Measurements from ENCODE around the gene ENPP3.
"Not testable (repeated sequence)": the region's sequence is repeated elsewhere in the genome, so short reads cannot be mapped to it uniquely, and the experiment has no call there.

Gene ENPP3

GRCh38 chr6:131687022-131687421 lies 49.9 kb downstream of the ENPP3 start:
- DNase-seq (ENCODE audit: low spot score) = no peak

GRCh38 chr6:131688286-131688685 lies 51.2 kb downstream of the ENPP3 start:
- DNase-seq (ENCODE audit: low spot score) = no peak

- DNase-seq (ENCODE audit: low spot score) = no peak
These were observed 54.9 kb downstream of the ENPP3 start for GRCh38 chr6:131692031-131692430.

DNA sequence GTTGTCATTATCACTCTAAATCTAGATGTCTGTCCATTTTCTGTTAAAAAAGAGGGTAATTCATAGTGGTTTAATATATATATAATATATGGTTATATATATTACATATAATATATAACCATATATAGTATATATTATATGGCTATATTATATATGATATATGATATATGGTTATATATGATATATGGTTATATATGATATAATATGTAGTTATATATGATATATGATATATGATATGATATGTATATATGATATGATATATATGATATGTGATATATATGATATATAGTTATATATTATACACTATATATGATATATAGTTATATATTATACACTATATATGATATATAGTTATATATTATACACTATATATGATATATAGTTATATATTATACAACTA lies 55.5 kb downstream of the ENPP3 start:
- no peak for DNase-seq (ENCODE audit: low spot score)

GRCh38 chr6:131693384-131693783 lies 56.3 kb downstream of the ENPP3 start:
- no peak for DNase-seq (ENCODE audit: low spot score)

GRCh38 chr6:131694832-131695426 lies 57.8 kb downstream of the ENPP3 start:
- peak; percentile 14 for DNase-seq (ENCODE audit: low spot score)

GRCh38 chr6:131696956-131697355 lies 59.9 kb downstream of the ENPP3 start:
- no peak for DNase-seq (ENCODE audit: low spot score)

- not testable (repeated sequence) for DNase-seq (ENCODE audit: low spot score)
These were observed 63.7 kb downstream of the ENPP3 start for GRCh38 chr6:131700851-131701250.

DNA sequence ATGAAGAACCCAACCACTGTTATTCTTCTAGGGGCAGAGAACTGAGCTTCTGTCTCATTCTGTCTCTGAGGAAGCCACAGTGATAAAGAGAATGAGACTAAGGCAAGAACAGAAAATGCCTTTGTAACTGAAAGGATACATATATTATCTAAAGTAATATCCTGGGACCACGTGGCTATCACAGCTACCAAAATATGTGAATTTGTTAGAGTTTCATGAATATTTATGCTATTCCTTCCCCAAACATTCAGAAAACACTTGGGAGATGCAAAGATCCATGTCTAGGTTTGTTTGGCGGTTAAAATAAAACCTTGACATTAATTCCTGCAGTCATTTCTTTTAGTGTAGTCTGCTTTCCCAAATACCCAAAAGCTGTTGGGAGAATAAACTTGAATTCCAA lies 66.8 kb downstream of the ENPP3 start:
- DNase-seq (ENCODE audit: low spot score) = not testable (repeated sequence)

DNA sequence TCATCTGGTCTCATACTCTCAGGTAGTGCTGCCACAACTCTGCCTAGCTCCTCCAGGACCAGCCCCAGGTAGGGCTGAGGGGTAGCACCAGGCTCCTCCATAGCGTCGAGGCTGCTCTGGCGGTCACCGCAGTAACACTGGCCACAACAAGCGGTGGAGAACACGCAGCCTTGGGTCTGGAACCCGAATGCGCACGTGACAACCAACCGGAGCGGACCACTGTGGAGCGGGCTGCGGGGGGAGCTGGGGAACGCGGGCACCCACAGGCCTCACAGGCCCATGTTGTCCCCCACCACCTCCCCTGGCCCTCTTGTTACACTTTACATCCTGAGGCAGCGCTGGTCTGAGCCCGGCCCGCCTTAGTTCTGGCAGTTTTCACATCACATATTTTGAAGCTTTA lies 73.8 kb downstream of the ENPP3 start, which contains the start of gene CTAGE9:
CTAGE9 (minus strand) TSS at position 101 of the 400 bp plus-strand sequence; CDS start at position 101, 0 bp downstream.
- not testable (repeated sequence) for DNase-seq (ENCODE audit: low spot score)

GRCh38 chr6:131715567-131715966 lies 78.5 kb downstream of the ENPP3 start:
- DNase-seq (ENCODE audit: low spot score) = not testable (repeated sequence)

GRCh38 chr6:131717836-131718542 lies 80.9 kb downstream of the ENPP3 start:
- DNase-seq (ENCODE audit: low spot score) = no peak

GRCh38 chr6:131721161-131721560 lies 84.1 kb downstream of the ENPP3 start:
- DNase-seq (ENCODE audit: low spot score) = no peak

GRCh38 chr6:131724114-131724513 lies 87.0 kb downstream of the ENPP3 start:
- no peak for DNase-seq (ENCODE audit: low spot score)

GRCh38 chr6:131727467-131727866 lies 90.4 kb downstream of the ENPP3 start:
- no peak for DNase-seq (ENCODE audit: low spot score)

DNA sequence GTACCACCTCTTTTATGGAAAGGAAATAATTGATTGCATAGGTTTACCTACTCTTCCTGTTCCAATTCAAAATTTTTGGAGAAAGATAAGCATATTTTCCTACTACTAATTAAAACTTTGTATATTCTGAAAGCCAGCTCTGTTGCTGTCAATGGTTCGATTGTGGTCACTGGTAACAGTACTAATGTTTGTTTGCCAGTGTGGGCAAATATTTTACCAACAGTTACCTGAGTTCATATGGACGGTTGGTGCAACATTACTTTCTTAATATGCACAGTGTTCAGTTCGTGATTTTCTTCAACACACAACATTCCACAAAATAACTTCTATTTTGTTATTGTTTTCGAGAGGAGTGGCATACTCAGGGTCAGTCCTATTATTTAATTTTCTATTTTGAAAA lies 90.8 kb downstream of the ENPP3 start:
- DNase-seq (ENCODE audit: low spot score) = no peak

GRCh38 chr6:131728296-131728939 lies 91.3 kb downstream of the ENPP3 start:
- DNase-seq (ENCODE audit: low spot score) = no peak

- DNase-seq (ENCODE audit: low spot score) = no peak
These were observed 92.4 kb downstream of the ENPP3 start for GRCh38 chr6:131729550-131729949.

GRCh38 chr6:131730264-131730663 lies 93.2 kb downstream of the ENPP3 start:
- DNase-seq (ENCODE audit: low spot score) = no peak

DNA sequence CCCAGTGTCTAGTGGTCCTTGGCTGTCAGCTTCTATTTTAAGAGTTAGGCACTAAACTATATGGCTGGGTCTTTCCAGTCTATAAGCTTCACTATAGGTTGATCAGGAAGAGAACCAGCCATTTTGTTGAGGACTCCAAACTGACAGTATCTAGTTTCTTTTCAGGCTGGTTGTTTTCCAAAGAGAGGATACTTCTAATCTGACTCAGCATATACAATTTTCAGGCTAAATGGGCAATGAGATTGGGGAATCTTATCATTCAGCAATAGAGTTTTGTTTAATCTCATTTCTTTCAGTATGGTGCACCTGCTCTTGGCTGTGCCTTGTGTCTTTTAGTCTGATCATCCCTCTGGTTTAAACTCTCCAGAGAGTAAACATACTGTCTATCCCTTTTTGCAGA lies 94.1 kb downstream of the ENPP3 start:
- no peak for DNase-seq (ENCODE audit: low spot score)

GRCh38 chr6:131733376-131734016 lies 96.4 kb downstream of the ENPP3 start:
- peak; percentile 75 for DNase-seq (ENCODE audit: low spot score)

- no peak for DNase-seq (ENCODE audit: low spot score)
These were observed 99.0 kb downstream of the ENPP3 start for GRCh38 chr6:131736003-131736596.

Data from putamen (tissue), 1 donor.